Stimulated activated CD8-positive, alpha-beta memory T cell treated with anti-CD3 and anti-CD28 coated beads, Interleukin-15, amount 100 ng/mL, for 1 hour (primary cell): ENCODE data around the gene HOXD8.

Experiments
- DNase-seq: peaks from one replicate; pipeline ENCODE4 v3.0.0-alpha.2; 2020; ENCODE audit warnings: low read depth

HOXD8 gene

GRCh38 chr2:176174382-176174823 is 44.9 kb downstream of the HOXD8 start:
- no peak for DNase-seq

- DNase-seq = no peak
These were observed 45.6 kb downstream of the HOXD8 start for GRCh38 chr2:176174824-176175708.

- DNase-seq = no peak
These were observed 46.5 kb downstream of the HOXD8 start for GRCh38 chr2:176175709-176176607.

GRCh38 chr2:176177580-176178037 is 48.1 kb downstream of the HOXD8 start:
- no peak for DNase-seq

GRCh38 chr2:176178038-176178756 is 48.7 kb downstream of the HOXD8 start:
- no peak for DNase-seq

- no peak for DNase-seq
These were observed 49.3 kb downstream of the HOXD8 start for GRCh38 chr2:176178757-176179295.

GRCh38 chr2:176181551-176181950 is 52.0 kb downstream of the HOXD8 start:
- DNase-seq = no peak
